GM19328 (cell line): ENCODE data around the gene MLLT10.

ENCODE experiments used
- ATAC-seq: cut with Tn5 transposase; IDR thresholded peaks from one replicate; pipeline ENCODE4 v1.9.1; 2021; ENCODE audit warnings: mild to moderate bottlenecking, moderate library complexity; ENCODE audit not compliant: unreplicated experiment

MLLT10 gene

GRCh38 chr10:21533467-21534279 is at the start of gene MLLT10:
Gene MLLT10 (plus strand): TSS chr10:21534232. CDS start chr10:21534645, 413 bp downstream.
- peak; percentile 83 for ATAC-seq

- no peak for ATAC-seq
Observed at GRCh38 chr10:21487416-21488180, 46.4 kb upstream of the MLLT10 start.

- ATAC-seq, result no peak
Observed at GRCh38 chr10:21488246-21488956, 45.6 kb upstream of the MLLT10 start.

- no peak for ATAC-seq
Observed at GRCh38 chr10:21488957-21489446, 45.0 kb upstream of the MLLT10 start.

GRCh38 chr10:21490028-21490710 is 43.9 kb upstream of the MLLT10 start:
- ATAC-seq, result no peak

- ATAC-seq, result no peak
Observed at GRCh38 chr10:21490711-21491105, 43.3 kb upstream of the MLLT10 start.

GRCh38 chr10:21492421-21492820 is 41.6 kb upstream of the MLLT10 start:
- no peak for ATAC-seq

- no peak for ATAC-seq
Observed at GRCh38 chr10:21493784-21494183, 40.2 kb upstream of the MLLT10 start.

- ATAC-seq, result no peak
Observed at GRCh38 chr10:21494191-21495001, 39.6 kb upstream of the MLLT10 start.

- peak; percentile 7 for ATAC-seq
Observed at GRCh38 chr10:21495002-21495751, 38.9 kb upstream of the MLLT10 start.

- ATAC-seq, result peak; percentile 73
Observed at GRCh38 chr10:21495752-21496342, 38.2 kb upstream of the MLLT10 start.

- peak; percentile 41 for ATAC-seq
Observed at GRCh38 chr10:21496343-21497176, 37.5 kb upstream of the MLLT10 start.

GRCh38 chr10:21497177-21497807 is 36.7 kb upstream of the MLLT10 start:
- no peak for ATAC-seq

- no peak for ATAC-seq
Observed at GRCh38 chr10:21498377-21498776, 35.7 kb upstream of the MLLT10 start.

- no peak for ATAC-seq
Observed at GRCh38 chr10:21498986-21499385, 35.0 kb upstream of the MLLT10 start.

GRCh38 chr10:21499701-21500577 is 34.1 kb upstream of the MLLT10 start:
- ATAC-seq, result no peak

- ATAC-seq, result no peak
Observed at GRCh38 chr10:21500578-21500910, 33.5 kb upstream of the MLLT10 start.
